Keratinocyte (primary cell): Measurements from ENCODE around the gene CACNA2D2. TPM values are rescaled to one million over a fixed set of nuclear protein-coding genes. Genes with fewer than 3 reads are reported as not detected.

Source experiments
- DNase-seq: peaks from one replicate; pipeline ENCODE4 v3.0.0-alpha.2; 2011; ENCODE audit warnings: low read depth, missing footprints, low spot score
- FAIRE-seq: peaks from 2 replicates; lab custom pipeline; 2011; peaks lifted over from hg19 to GRCh38; lab: Jason Lieb, UNC
- H2AFZ ChIP-seq: 2 replicates; pipeline ENCODE4 v1.6.0; 2012; ENCODE audit warnings: low read length, control low read depth, inconsistent platforms; ENCODE audit not compliant: control insufficient read depth
- H3K27ac ChIP-seq: 2 replicates; pipeline ENCODE4 v1.5.1; 2011; ENCODE audit warnings: low read length; ENCODE audit not compliant: control insufficient read depth, insufficient read depth
- H3K27me3 ChIP-seq: 3 replicates; pipeline ENCODE4 v1.6.0; 2011; ENCODE audit warnings: low read length; ENCODE audit not compliant: control insufficient read depth, insufficient read depth; ENCODE audit errors: extremely low read depth
- H3K36me3 ChIP-seq, 2 experiments: 2 replicates in 1 of 2; 3 replicates in 1 of 2; pipeline ENCODE4 v1.5.1; 2011; ENCODE audit warnings: low read length in 2 of 2, mild to moderate bottlenecking in 1 of 2; ENCODE audit not compliant: control insufficient read depth in 2 of 2, insufficient read depth in 2 of 2; ENCODE audit errors: extremely low read depth in 1 of 2
- H3K4me1 ChIP-seq: 3 replicates; pipeline ENCODE4 v1.5.1; 2011; ENCODE audit warnings: low read length; ENCODE audit not compliant: control insufficient read depth, insufficient read depth; ENCODE audit errors: extremely low read depth
- H3K4me2 ChIP-seq: 3 replicates; pipeline ENCODE4 v1.6.0; 2011; ENCODE audit warnings: low read depth, low read length; ENCODE audit not compliant: control insufficient read depth, insufficient read depth; ENCODE audit errors: extremely low read depth
- H3K4me3 ChIP-seq, 3 experiments: fragments of 200-600 bp in 1 of 3; sonication (generic) in 1 of 3; 2 replicates in 2 of 3; 3 replicates in 1 of 3; pipeline ENCODE4 v1.5.1; 2011 to 2016; ENCODE audit warnings: low read length in 3 of 3, mild to moderate bottlenecking in 3 of 3, control low read depth in 2 of 3, inconsistent platforms in 1 of 3, low read depth in 1 of 3, mixed read lengths in 1 of 3, mixed run types in 1 of 3, moderate library complexity in 1 of 3; ENCODE audit not compliant: control insufficient read depth in 2 of 3, insufficient read depth in 2 of 3; ENCODE audit errors: extremely low read depth in 1 of 3
- H3K79me2 ChIP-seq: 2 replicates; pipeline ENCODE4 v1.6.0; 2012; ENCODE audit warnings: low read length; ENCODE audit not compliant: control insufficient read depth, insufficient read depth
- H3K9ac ChIP-seq: 3 replicates; pipeline ENCODE4 v1.6.0; 2011; ENCODE audit warnings: low read length; ENCODE audit not compliant: control insufficient read depth, insufficient read depth; ENCODE audit errors: extremely low read depth
- H3K9me1 ChIP-seq: 3 replicates; pipeline ENCODE4 v1.6.0; 2011; ENCODE audit warnings: low read length; ENCODE audit not compliant: control insufficient read depth, insufficient read depth; ENCODE audit errors: extremely low read depth
- H3K9me3 ChIP-seq: 2 replicates; pipeline ENCODE4 v1.5.1; 2012; ENCODE audit warnings: low read depth, low read length; ENCODE audit not compliant: control insufficient read depth
- H4K20me1 ChIP-seq: 3 replicates; pipeline ENCODE4 v1.6.0; 2011; ENCODE audit warnings: low read length; ENCODE audit not compliant: control insufficient read depth, insufficient read depth; ENCODE audit errors: extremely low read depth
- EZH2 ChIP-seq: IDR thresholded peaks from one replicate; pipeline ENCODE4 v1.6.1; 2012; ENCODE audit warnings: inconsistent platforms, mild to moderate bottlenecking, low read length, moderate library complexity
- dilution Hi-C: fragments of 300-500 bp; cut with MboI; formaldehyde crosslinking; loops from one replicate; pipeline ENCODE4 v1.7.0; 2020; ENCODE audit warnings: low sequenced_read_pairs; ENCODE audit not compliant: extremely low pct_ligation_motif_present
- polyA plus RNA-seq, 5 experiments: library from polyadenylated mRNA; depleted of rRNA in 3 of 5; stranded (reverse) in 3 of 5; stranded (forward) in 1 of 5; unstranded in 1 of 5; fragments of >200 nt; gene quantifications; 1 replicate in 1 of 5; 2 replicates in 3 of 5; 3 replicates in 1 of 5; pipeline versions ENCODE4 v1.2.1 to v1.2.3, GENCODE V29; 2011 to 2012; ENCODE audit warnings: missing spikeins in 2 of 5, low read depth in 1 of 5, low replicate concordance in 1 of 5
- TF ChIP-seq, protein P1 (sequence below), 3 experiments: IDR thresholded peaks in 1 of 3; conservative IDR thresholded peaks in 1 of 3; optimal IDR thresholded peaks in 1 of 3; 2 replicates in 2 of 3; 3 replicates in 1 of 3; pipeline versions ENCODE3 to v1.5.1; 2011; ENCODE audit warnings: low read length in 3 of 3, mild to moderate bottlenecking in 3 of 3, moderate library complexity in 2 of 3, control low read depth in 1 of 3, inconsistent platforms in 1 of 3; ENCODE audit not compliant: insufficient read depth in 2 of 3; ENCODE audit errors: extremely low read depth in 1 of 3

CACNA2D2 gene
- polyA plus RNA-seq, 1 donor (not counting 4 experiments of a cell fraction or from before 2014, with no cell fraction given) = 0.04 TPM

DNA sequence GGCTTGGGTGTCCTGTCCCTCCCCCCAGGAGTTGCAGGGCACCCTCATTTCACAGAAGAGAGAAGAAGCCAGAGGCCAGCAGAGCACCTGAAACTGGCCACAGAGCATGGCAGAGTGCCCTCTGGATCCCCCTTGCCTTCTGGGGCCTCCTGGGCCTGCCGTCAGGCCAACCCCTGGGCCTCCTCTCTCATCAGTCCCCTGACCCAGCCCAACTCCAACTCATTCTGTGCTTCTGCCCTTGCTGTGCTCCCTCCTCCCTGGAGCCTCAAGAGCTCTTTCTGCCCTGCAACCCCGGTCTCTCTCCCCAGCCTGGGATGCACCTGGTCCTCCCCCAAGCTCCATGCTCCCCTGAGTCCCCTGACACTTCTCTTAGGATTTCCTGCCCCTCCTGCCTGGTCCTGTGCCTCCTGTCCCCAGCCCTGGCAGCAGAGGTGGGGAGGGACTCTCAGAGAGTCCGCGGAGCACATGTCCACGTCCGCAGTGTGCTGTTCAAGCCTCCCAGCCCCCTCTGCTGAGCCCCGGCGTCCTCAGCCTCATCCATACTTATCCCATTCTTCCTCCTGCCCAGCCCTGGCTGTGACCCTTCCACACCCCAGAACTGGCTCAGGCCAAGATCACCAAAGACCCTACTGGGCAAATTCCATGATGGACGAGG is 30.5 kb upstream of the CACNA2D2 start:
- no peak for TF ChIP-seq EZH2
- TF ChIP-seq, protein P1, sequence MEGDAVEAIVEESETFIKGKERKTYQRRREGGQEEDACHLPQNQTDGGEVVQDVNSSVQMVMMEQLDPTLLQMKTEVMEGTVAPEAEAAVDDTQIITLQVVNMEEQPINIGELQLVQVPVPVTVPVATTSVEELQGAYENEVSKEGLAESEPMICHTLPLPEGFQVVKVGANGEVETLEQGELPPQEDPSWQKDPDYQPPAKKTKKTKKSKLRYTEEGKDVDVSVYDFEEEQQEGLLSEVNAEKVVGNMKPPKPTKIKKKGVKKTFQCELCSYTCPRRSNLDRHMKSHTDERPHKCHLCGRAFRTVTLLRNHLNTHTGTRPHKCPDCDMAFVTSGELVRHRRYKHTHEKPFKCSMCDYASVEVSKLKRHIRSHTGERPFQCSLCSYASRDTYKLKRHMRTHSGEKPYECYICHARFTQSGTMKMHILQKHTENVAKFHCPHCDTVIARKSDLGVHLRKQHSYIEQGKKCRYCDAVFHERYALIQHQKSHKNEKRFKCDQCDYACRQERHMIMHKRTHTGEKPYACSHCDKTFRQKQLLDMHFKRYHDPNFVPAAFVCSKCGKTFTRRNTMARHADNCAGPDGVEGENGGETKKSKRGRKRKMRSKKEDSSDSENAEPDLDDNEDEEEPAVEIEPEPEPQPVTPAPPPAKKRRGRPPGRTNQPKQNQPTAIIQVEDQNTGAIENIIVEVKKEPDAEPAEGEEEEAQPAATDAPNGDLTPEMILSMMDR (optimal IDR thresholded peaks at IDR 0.05 in 1 of 3, IDR thresholded peaks at IDR 0.05 in 1 of 3, conservative IDR thresholded peaks at IDR 0.05 in 1 of 3; ENCODE audit: extremely low read depth in 1 of 3, insufficient read depth in 2 of 3, low read length in 3 of 3) = no peak
- no peak overlapping the region for H3K4me3 ChIP-seq
- no peaks in the 10 kb centered on the region for H3K4me1 ChIP-seq
- H3K9me3 ChIP-seq = no peaks in the 10 kb centered on the region
- no peak for DNase-seq
- no peak overlapping the region for H3K27ac ChIP-seq
- dilution Hi-C loops = no loop called here
- H3K27me3 ChIP-seq = peaks cover 66% of the 10 kb centered on the region
- no peak for FAIRE-seq
- no peak overlapping the region for H2AFZ ChIP-seq
- H3K9me1 ChIP-seq = no peaks in the 10 kb centered on the region
- H3K4me2 ChIP-seq = no peak overlapping the region
- no peak overlapping the region for H3K9ac ChIP-seq
- no peaks in the 10 kb centered on the region for H3K36me3 ChIP-seq
- no peaks in the 10 kb centered on the region for H3K79me2 ChIP-seq
- H4K20me1 ChIP-seq = no peaks in the 10 kb centered on the region

DNA sequence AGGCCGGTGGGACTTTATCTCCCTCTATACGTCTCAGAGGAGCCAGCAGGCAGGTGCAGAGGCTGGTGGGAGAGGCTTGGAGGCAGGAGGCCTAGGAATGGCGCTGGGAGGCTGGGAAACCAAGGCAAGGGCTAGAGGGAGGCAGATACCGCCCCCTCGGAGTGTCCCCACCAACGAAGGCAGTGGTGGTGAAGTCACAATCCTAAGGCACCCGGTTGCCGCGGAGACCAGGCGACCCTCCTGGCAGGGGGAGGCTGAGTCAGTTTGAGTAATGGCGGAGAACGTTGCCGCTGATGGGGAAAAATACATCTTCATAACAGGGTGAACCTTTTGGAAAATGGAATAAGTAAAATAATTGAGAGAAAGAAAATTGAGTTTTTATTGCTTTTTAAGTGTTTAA is 29.9 kb upstream of the CACNA2D2 start:
- FAIRE-seq = no peak
- H3K27me3 ChIP-seq = peaks cover 68% of the 10 kb centered on the region

More for the DNA sequence above, 29.9 kb upstream of the CACNA2D2 start:
- no peaks in the 10 kb centered on the region for H3K4me1 ChIP-seq
- no peak overlapping the region for H3K4me3 ChIP-seq
- H3K9me3 ChIP-seq = no peaks in the 10 kb centered on the region
- dilution Hi-C loops = no loop called here
- no peak for TF ChIP-seq EZH2
- TF ChIP-seq, protein P1 (optimal IDR thresholded peaks at IDR 0.05 in 1 of 3, IDR thresholded peaks at IDR 0.05 in 1 of 3, conservative IDR thresholded peaks at IDR 0.05 in 1 of 3; ENCODE audit: extremely low read depth in 1 of 3, insufficient read depth in 2 of 3, low read length in 3 of 3) = no peak
- no peaks in the 10 kb centered on the region for H3K36me3 ChIP-seq
- no peaks in the 10 kb centered on the region for H3K9me1 ChIP-seq
- no peak overlapping the region for H3K9ac ChIP-seq
- no peak overlapping the region for H3K27ac ChIP-seq
- no peak for DNase-seq
- no peaks in the 10 kb centered on the region for H4K20me1 ChIP-seq
- no peak overlapping the region for H3K4me2 ChIP-seq
- no peaks in the 10 kb centered on the region for H3K79me2 ChIP-seq
- no peak overlapping the region for H2AFZ ChIP-seq
